ENCODE measurements around the gene NOS1AP. TPM values are rescaled to one million over a fixed set of nuclear protein-coding genes. Genes with fewer than 3 reads are reported as not detected.

The NOS1AP gene
- total RNA-seq, 1 experiment from 2014 or later: 5.3 TPM

- Histone ChIP-seq H3K36me3 (ENCODE audit: control insufficient read depth in 1 of 2, insufficient read depth in 2 of 2, low read length in 2 of 2) (no peaks in the 10 kb centered on the region), H2AFZ (ENCODE audit: low read depth, low read length, poor library complexity, severe bottlenecking) (no peak overlapping the region), H3K9me3 (ENCODE audit: control insufficient read depth in 1 of 2, insufficient read depth in 1 of 2, low read depth in 1 of 2, low read length in 2 of 2) (no peaks in the 10 kb centered on the region), H4K20me1 (ENCODE audit: insufficient read depth) (no peaks in the 10 kb centered on the region), H3K4me1 (ENCODE audit: control insufficient read depth in 1 of 2, insufficient read depth in 2 of 2, low read length in 2 of 2) (peaks cover 0 to 3% of the 10 kb centered on the region in 2 experiments; a peak in 1 of 4 replicates), H3K27me3 (ENCODE audit: insufficient read depth, low read length) (no peaks in the 10 kb centered on the region; the same call in 1 of the 2 replicates), H3K9ac (ENCODE audit: low read length) (no peak overlapping the region), H3K4me3 (replicated peaks in 1 of 2; ENCODE audit: low read depth in 1 of 2, low read length in 2 of 2) (no peak overlapping the region), H3K27ac (ENCODE audit: low read depth, low read length) (no peak overlapping the region), H3K4me2 (ENCODE audit: low read length) (no peak overlapping the region), H3K9me2 (ENCODE audit: insufficient read depth) (no peaks in the 10 kb centered on the region), H3K79me2 (ENCODE audit: insufficient read depth, low read length) (no peaks in the 10 kb centered on the region)
- no TSS peak for BruUV-seq (replicated peaks)
- DNase-seq (ENCODE audit: low read depth, low spot score): no peak
- ChIA-PET POLR2A (no interaction called here), RAD21 (ENCODE audit: low non-redundant PET in 1 of 2, low total read pairs in 2 of 2, uncharacterized antibody in 2 of 2, unreplicated experiment in 2 of 2) (no interaction called here), CTCF (no interaction called here)
- no peak for ATAC-seq
- intact Hi-C loops (cut with micrococcal nuclease): no loop called here
- TF ChIP-seq SP1 (IDR thresholded peaks at IDR 0.05; ENCODE audit: low read depth): no peak
- no peak for TF ChIP-seq POLR2AphosphoS5 (IDR thresholded peaks at IDR 0.05; ENCODE audit: low read depth, low read length)
- no peak for TF ChIP-seq SIN3A (IDR thresholded peaks at IDR 0.05; ENCODE audit: low read depth)
- no peak for TF ChIP-seq RAD21 (IDR thresholded peaks at IDR 0.05; ENCODE audit: low read depth)
- TF ChIP-seq, protein P1, sequence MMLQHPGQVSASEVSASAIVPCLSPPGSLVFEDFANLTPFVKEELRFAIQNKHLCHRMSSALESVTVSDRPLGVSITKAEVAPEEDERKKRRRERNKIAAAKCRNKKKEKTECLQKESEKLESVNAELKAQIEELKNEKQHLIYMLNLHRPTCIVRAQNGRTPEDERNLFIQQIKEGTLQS (IDR thresholded peaks at IDR 0.05): no peak
- TF ChIP-seq FOSL1 (IDR thresholded peaks at IDR 0.05; ENCODE audit: low read depth): no peak
- TF ChIP-seq ZBTB33 (IDR thresholded peaks at IDR 0.05; ENCODE audit: extremely low read depth, insufficient replicate concordance, low read length): no peak
Observed at GRCh38 chr1:162327788-162328165, 258.3 kb downstream of the NOS1AP start.

DNA sequence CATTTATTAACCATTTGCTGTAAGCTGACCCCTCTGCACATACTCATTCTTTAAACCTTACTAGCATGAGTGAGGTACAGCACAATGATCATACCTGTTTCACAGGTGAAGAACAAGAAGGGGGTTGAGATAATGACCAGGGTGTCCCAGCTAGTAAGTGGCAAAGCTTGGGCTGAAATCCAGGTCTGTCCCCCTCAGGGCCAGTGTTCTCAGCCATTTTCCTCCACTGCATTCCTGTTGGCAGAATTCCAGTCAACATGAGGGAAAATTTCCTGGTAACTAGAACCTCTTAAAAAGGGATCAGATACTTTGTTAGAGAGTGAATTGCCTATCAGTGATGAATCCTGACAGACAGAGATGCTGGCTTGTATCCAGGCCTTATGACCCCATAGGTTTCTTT, 259.0 kb downstream of the NOS1AP start:
- Histone ChIP-seq H2AFZ (ENCODE audit: low read depth, low read length, poor library complexity, severe bottlenecking) (no peak overlapping the region), H3K4me2 (ENCODE audit: low read length) (no peak overlapping the region), H3K27me3 (ENCODE audit: insufficient read depth, low read length) (no peaks in the 10 kb centered on the region; the same call in 1 of the 2 replicates), H3K36me3 (ENCODE audit: control insufficient read depth in 1 of 2, insufficient read depth in 2 of 2, low read length in 2 of 2) (no peaks in the 10 kb centered on the region), H3K4me3 (replicated peaks in 1 of 2; ENCODE audit: low read depth in 1 of 2, low read length in 2 of 2) (no peak overlapping the region), H3K9me2 (ENCODE audit: insufficient read depth) (no peaks in the 10 kb centered on the region), H3K9me3 (ENCODE audit: control insufficient read depth in 1 of 2, insufficient read depth in 1 of 2, low read depth in 1 of 2, low read length in 2 of 2) (no peaks in the 10 kb centered on the region), H3K27ac (ENCODE audit: low read depth, low read length) (no peak overlapping the region), H3K9ac (ENCODE audit: low read length) (no peak overlapping the region), H4K20me1 (ENCODE audit: insufficient read depth) (no peaks in the 10 kb centered on the region), H3K4me1 (ENCODE audit: control insufficient read depth in 1 of 2, insufficient read depth in 2 of 2, low read length in 2 of 2) (peaks cover 0 to 3% of the 10 kb centered on the region in 2 experiments; a peak in 1 of 4 replicates), H3K79me2 (ENCODE audit: insufficient read depth, low read length) (no peaks in the 10 kb centered on the region)
- RAD21 ChIA-PET (ENCODE audit: low non-redundant PET in 1 of 2, low total read pairs in 2 of 2, uncharacterized antibody in 2 of 2, unreplicated experiment in 2 of 2): no interaction called here
- no TSS peak for BruUV-seq (replicated peaks)
- CTCF ChIA-PET: no interaction called here
- TF ChIP-seq, protein P2, sequence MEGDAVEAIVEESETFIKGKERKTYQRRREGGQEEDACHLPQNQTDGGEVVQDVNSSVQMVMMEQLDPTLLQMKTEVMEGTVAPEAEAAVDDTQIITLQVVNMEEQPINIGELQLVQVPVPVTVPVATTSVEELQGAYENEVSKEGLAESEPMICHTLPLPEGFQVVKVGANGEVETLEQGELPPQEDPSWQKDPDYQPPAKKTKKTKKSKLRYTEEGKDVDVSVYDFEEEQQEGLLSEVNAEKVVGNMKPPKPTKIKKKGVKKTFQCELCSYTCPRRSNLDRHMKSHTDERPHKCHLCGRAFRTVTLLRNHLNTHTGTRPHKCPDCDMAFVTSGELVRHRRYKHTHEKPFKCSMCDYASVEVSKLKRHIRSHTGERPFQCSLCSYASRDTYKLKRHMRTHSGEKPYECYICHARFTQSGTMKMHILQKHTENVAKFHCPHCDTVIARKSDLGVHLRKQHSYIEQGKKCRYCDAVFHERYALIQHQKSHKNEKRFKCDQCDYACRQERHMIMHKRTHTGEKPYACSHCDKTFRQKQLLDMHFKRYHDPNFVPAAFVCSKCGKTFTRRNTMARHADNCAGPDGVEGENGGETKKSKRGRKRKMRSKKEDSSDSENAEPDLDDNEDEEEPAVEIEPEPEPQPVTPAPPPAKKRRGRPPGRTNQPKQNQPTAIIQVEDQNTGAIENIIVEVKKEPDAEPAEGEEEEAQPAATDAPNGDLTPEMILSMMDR (IDR thresholded peaks at IDR 0.05 in 2 of 3, conservative IDR thresholded peaks at IDR 0.05 in 1 of 3; ENCODE audit: borderline replicate concordance in 1 of 3, insufficient read depth in 1 of 3, low read depth in 2 of 3, low read length in 2 of 3): no peak
- TF ChIP-seq RAD21 (IDR thresholded peaks at IDR 0.05; ENCODE audit: low read depth): no peak
- TF ChIP-seq SP1 (IDR thresholded peaks at IDR 0.05; ENCODE audit: low read depth): no peak
- no peak for TF ChIP-seq CBX3 (IDR thresholded peaks at IDR 0.05; ENCODE audit: low read depth)
- TF ChIP-seq TCF7L2 (IDR thresholded peaks at IDR 0.05; ENCODE audit: borderline replicate concordance, extremely low read depth, insufficient read depth, insufficient read length): no peak
- TF ChIP-seq SIN3A (IDR thresholded peaks at IDR 0.05; ENCODE audit: low read depth): no peak
- TF ChIP-seq, protein P3, sequence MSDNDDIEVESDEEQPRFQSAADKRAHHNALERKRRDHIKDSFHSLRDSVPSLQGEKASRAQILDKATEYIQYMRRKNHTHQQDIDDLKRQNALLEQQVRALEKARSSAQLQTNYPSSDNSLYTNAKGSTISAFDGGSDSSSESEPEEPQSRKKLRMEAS (IDR thresholded peaks at IDR 0.05): no peak
- TF ChIP-seq JUND (IDR thresholded peaks at IDR 0.05): no peak
- no peak for TF ChIP-seq ZBTB33 (IDR thresholded peaks at IDR 0.05; ENCODE audit: extremely low read depth, insufficient replicate concordance, low read length)
- TF ChIP-seq CEBPB (IDR thresholded peaks at IDR 0.05; ENCODE audit: low read depth): no peak
- no peak for DNase-seq (ENCODE audit: low read depth, low spot score)
- ATAC-seq: no peak
- intact Hi-C loops (cut with micrococcal nuclease): no loop called here
- POLR2A ChIA-PET: no interaction called here
